GM21423 (cell line): ENCODE data around the gene TBC1D22A.

Experiments used
- ATAC-seq: cut with Tn5 transposase; IDR thresholded peaks from one replicate; pipeline ENCODE4 v1.9.1; 2021; ENCODE audit warnings: mild to moderate bottlenecking, moderate library complexity; ENCODE audit not compliant: unreplicated experiment

TBC1D22A gene

GRCh38 chr22:47190276-47190956, 428.0 kb downstream of the TBC1D22A start:
- no peak for ATAC-seq

- ATAC-seq: no peak
These were observed 428.7 kb downstream of the TBC1D22A start for GRCh38 chr22:47190957-47191670.

GRCh38 chr22:47191671-47192650, 429.5 kb downstream of the TBC1D22A start:
- no peak for ATAC-seq

- no peak for ATAC-seq
These were observed 430.4 kb downstream of the TBC1D22A start for GRCh38 chr22:47192651-47193437.

GRCh38 chr22:47193606-47194329, 431.3 kb downstream of the TBC1D22A start:
- no peak for ATAC-seq

- ATAC-seq: no peak
These were observed 432.2 kb downstream of the TBC1D22A start for GRCh38 chr22:47194476-47195155.

- ATAC-seq: no peak
These were observed 432.7 kb downstream of the TBC1D22A start for GRCh38 chr22:47195156-47195483.

GRCh38 chr22:47195484-47196165, 433.2 kb downstream of the TBC1D22A start:
- no peak for ATAC-seq

- no peak for ATAC-seq
These were observed 433.9 kb downstream of the TBC1D22A start for GRCh38 chr22:47196166-47196849.

- no peak for ATAC-seq
These were observed 434.7 kb downstream of the TBC1D22A start for GRCh38 chr22:47196881-47197772.

GRCh38 chr22:47197773-47198500, 435.5 kb downstream of the TBC1D22A start:
- ATAC-seq: no peak

GRCh38 chr22:47198801-47199251, 436.4 kb downstream of the TBC1D22A start:
- ATAC-seq: no peak

- no peak for ATAC-seq
These were observed 437.0 kb downstream of the TBC1D22A start for GRCh38 chr22:47199261-47199978.

GRCh38 chr22:47199979-47200272, 437.5 kb downstream of the TBC1D22A start:
- no peak for ATAC-seq

GRCh38 chr22:47200273-47201051, 438.0 kb downstream of the TBC1D22A start:
- no peak for ATAC-seq
